Neural cell (in vitro differentiated cells): ENCODE results near the gene RAC2.

Experiments
- CTCF ChIP-seq: fragments of 450-650 bp; IDR thresholded peaks from 2 replicates; pipeline ENCODE4 v1.5.1; 2014; ENCODE audit warnings: antibody characterized with exemption, mild to moderate bottlenecking, moderate library complexity; ENCODE audit not compliant: poor library complexity, severe bottlenecking
- REST ChIP-seq: IDR thresholded peaks from 2 replicates; pipeline ENCODE4 v1.6.1; 2012; ENCODE audit warnings: borderline replicate concordance
- TAF1 ChIP-seq: IDR thresholded peaks from 2 replicates; pipeline ENCODE4 v1.6.1; 2012; ENCODE audit warnings: low read depth

GRCh38 chr22:37244114-37244921, at the start of gene RAC2:
- TF ChIP-seq CTCF (no peak), REST (no peak), TAF1 (no peak)
